ENCODE data around the gene LDLRAD4. TPM values are rescaled to one million over a fixed set of nuclear protein-coding genes. Genes with fewer than 3 reads are reported as not detected.

LDLRAD4 gene
- total RNA-seq, 4 donors from 2014 or later: 23.9 to 38.3 (median 27.0) TPM

DNA sequence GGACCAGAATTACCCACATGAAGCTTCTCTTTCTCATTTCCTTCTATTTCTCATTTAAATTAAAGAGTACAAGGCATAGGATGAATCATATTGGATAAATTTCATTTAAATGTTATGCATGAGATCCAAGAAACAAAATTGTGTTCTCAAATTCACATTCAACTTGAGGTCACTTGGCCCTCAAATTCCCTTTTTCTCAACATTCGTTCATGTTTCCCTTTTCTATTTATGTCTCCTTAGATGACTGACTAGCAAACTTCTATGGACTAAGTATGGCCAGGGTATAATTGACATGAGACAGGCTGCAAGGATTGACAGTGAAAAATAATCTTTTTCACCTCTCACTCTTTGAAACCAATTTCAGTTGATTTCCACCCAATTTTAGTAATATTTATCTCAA, 4.0 kb upstream of the LDLRAD4 start:
- ATAC-seq (ENCODE audit: low FRiP score): no peak
- no peak for TF ChIP-seq CTCF (IDR thresholded peaks at IDR 0.05)
- no peak for DNase-seq (ENCODE audit: low spot score)

GRCh38 chr18:13216092-13216582, 2.4 kb upstream of the LDLRAD4 start:
- TF ChIP-seq CTCF (IDR thresholded peaks at IDR 0.05): peak in 1 of 3 donors; percentile 36
- ATAC-seq (ENCODE audit: low FRiP score) (peak; percentile 74), DNase-seq (ENCODE audit: low spot score) (no peak)

GRCh38 chr18:13216711-13217465, 1.7 kb upstream of the LDLRAD4 start:
- no peak for DNase-seq (ENCODE audit: low spot score)
- ATAC-seq (ENCODE audit: low FRiP score): peak; percentile 65
- no peak for TF ChIP-seq CTCF (IDR thresholded peaks at IDR 0.05)

GRCh38 chr18:13217466-13217961, 1.0 kb upstream of the LDLRAD4 start:
- DNase-seq (ENCODE audit: low spot score) (no peak), ATAC-seq (ENCODE audit: low FRiP score) (peak; percentile 37)
- TF ChIP-seq CTCF (IDR thresholded peaks at IDR 0.05): no peak

- no peak for TF ChIP-seq CTCF (IDR thresholded peaks at IDR 0.05)
- ATAC-seq (ENCODE audit: low FRiP score) (peak; percentile 2), DNase-seq (ENCODE audit: low spot score) (no peak)
These were observed 591 bp upstream of the LDLRAD4 start for GRCh38 chr18:13217971-13218367.

GRCh38 chr18:13218997-13219396, 437 bp downstream of the LDLRAD4 start:
- DNase-seq (ENCODE audit: low spot score) (no peak), ATAC-seq (ENCODE audit: low FRiP score) (no peak)

More at GRCh38 chr18:13218997-13219396, 437 bp downstream of the LDLRAD4 start:
- TF ChIP-seq CTCF (IDR thresholded peaks at IDR 0.05): no peak
